ENCODE results near the gene CMC2.

The CMC2 gene

DNA sequence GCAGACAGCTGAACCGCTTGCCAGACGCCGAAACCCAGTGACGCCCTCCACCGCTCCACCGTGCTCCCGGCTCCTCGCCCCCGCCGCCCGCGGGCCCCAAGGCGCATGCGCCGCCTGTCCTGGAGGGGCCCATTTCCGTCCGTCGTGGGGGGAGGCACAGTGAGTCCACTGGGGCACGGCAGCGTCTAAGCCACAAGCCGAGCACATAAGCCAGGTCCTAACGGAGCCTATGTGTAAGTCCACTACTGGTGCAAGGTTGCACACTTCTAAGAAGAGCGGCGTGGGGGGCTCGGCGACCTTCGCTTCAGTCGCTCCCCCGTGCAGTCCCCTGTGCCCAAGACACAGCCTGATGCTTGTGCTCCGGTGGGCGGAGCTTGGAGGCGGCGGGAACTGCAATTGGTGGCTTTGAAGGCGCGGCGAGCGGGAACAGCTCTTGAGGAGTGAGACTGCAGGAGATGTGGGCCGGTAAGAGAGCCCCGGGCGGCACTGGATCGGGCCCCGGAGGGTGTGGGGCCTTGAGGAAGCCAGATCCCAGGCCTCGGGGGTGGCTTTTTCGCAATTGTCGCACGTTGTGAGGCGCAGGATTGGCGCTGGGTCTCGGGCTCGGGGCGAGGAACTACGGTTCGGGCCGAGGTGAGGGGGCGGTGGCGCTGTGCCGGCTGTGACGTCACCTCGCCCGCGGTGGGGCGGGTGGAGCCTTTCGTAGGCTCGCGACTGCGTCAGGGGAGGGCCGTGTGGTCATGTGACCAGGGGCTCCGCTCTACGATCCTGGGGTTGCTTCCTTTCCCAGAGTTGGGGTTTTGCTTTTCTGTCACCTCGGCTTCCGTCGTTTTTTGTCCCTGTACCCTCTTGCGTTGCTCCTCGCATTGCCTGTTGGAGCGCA lies at the start of gene CMC2, which contains the start of gene CENPN:
Gene CMC2 (minus strand): TSS at position 73 of the 883 bp plus-strand sequence. CDS start 9,491 bp downstream, outside the sequence.
Gene CENPN (plus strand): TSS at position 402 of the 883 bp plus-strand sequence. CDS start 4,726 bp downstream, outside the sequence.
- TF ChIP-seq POLR2A (IDR thresholded peaks at IDR 0.05; ENCODE audit: low read length) (peak; percentile 92), GATA1 (IDR thresholded peaks at IDR 0.05; ENCODE audit: low read depth, low read length) (no peak)
- peak; percentile 99 for DNase-seq

DNA sequence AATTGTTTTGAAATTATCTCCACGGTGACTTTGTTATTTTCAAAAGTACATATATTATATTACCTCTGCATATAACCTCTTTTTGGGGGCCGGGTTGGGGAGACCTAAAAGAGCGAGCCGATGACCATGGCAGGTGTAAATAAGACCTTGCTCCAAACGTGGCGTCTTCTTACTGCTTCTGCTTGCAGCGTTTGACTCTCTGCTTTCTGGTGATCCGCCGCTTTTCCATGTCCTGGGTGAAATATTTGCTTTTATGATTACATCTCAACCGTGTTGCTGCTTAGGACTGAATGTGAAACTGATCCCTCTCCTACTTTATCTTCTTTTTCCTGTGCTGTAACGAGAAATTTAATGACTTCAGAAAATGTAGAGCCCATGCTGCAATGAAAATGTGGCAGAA lies 47.1 kb upstream of the CMC2 start:
- no peak for TF ChIP-seq GATA1 (IDR thresholded peaks at IDR 0.05; ENCODE audit: low read depth, low read length)
- no peak for DNase-seq

DNA sequence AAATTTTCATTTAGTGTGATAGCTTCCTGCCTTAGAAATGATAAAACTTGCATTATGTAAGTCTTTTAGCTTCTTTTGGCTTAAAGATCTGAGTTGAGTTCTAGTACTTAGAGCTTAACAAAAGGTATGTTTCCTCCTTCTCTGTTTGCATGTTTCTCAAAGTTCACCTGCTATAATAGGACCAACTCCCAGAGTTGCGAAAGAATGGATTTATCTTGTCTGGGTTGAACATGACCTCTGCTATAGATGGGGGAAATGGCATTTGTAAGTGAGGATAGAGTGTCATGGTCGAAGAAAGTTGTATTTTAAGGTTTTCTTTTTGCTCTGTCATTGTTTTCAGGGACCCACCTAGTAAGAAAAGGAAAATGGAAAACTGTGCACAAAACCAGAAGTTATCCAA lies 36.1 kb upstream of the CMC2 start:
- no peak for TF ChIP-seq POLR2A (IDR thresholded peaks at IDR 0.05; ENCODE audit: low read length)
- TF ChIP-seq GATA1 (IDR thresholded peaks at IDR 0.05; ENCODE audit: low read depth, low read length), result no peak
- no peak for DNase-seq

DNA sequence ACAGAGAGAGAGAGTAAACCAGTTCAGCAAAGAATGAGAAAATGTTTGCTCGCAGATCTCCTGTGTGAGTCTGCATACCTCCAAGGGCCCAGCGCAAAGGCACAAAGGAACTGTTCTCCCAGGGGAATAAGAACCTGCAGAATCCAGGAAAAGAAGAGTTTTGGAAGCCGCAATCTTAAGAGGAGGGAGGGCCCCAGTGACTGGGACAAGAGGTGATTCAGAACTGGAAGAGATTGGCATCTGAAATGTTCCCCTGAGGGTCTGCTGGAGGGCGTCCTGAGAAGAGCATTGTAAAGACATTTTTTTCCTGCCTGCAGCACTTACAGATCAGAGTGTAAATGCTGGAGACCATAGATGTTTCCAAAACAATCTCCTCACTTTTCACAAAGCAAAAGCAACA lies 35.0 kb upstream of the CMC2 start:
- DNase-seq, result no peak
- no peak for TF ChIP-seq GATA1 (IDR thresholded peaks at IDR 0.05; ENCODE audit: low read depth, low read length)
- TF ChIP-seq POLR2A (IDR thresholded peaks at IDR 0.05; ENCODE audit: low read length), result no peak

DNA sequence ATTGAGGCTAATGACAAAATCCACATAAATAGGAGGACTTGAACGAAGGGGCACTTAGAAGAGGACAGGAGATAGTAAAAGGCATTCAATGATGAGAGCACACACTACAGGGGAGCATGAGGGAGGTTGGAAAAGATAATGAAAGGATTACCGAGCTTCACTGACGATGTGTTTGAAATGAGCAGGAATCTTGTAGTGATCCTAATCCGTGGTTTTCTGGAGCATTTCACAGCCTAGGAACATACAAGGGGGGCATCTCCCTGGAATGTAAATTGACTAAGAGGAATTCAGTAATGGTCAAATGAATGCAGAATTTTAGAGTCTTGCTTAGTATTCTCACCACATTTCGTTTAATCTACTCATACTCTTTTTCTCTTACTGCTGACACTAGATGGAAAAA lies 34.2 kb upstream of the CMC2 start:
- TF ChIP-seq GATA1 (IDR thresholded peaks at IDR 0.05; ENCODE audit: low read depth, low read length) (no peak), POLR2A (IDR thresholded peaks at IDR 0.05; ENCODE audit: low read length) (no peak)
- no peak for DNase-seq

DNA sequence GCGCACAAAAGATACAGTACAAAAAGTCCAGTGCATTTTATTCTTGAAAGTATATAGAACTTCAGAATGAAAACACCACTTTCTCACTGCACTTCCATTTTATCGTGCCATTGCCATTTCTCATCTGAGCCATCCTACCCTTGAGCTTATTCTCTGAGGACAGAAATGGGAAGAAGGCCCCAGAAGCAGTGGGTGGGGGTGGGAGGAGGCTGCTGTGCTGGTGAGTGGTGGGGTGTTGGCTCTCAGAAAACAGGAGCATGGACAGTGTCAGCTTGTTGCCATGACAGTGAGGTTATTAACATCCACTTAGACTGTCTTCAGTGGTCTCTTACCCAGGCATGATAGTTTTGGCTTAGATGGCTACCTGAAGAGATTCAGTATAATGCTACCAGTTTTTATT lies 33.4 kb upstream of the CMC2 start:
- DNase-seq, result no peak
- TF ChIP-seq POLR2A (IDR thresholded peaks at IDR 0.05; ENCODE audit: low read length) (no peak), GATA1 (IDR thresholded peaks at IDR 0.05; ENCODE audit: low read depth, low read length) (no peak)

DNA sequence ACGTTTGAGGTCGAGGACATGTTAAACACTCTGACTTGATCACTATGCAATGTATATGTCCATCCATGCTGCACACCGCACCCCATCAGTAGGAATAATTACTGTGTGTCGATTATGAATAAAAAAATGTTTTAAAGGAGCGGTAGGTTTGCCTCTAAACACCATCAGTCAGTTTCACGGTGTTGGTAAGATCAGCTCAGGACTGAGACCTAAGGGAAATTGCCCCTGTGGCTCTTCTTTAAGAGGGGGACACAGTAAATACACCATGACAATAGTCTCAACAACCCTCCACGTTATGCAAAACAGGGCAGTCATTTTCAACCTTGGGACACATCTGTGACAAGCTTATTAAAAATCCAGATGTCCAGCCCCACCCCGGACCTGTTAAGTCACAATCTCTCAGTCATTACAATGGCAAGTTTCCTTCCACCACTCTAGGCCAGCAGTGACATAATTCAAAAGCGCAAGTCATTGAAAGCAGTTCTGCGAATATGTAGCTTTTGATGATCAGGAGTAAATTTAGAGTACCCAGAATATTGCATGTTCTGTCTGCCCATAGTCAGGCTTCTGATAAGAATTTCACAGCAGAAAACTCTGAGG lies 30.2 kb upstream of the CMC2 start:
- peak; percentile 71 to 77 for DNase-seq
- TF ChIP-seq POLR2A (IDR thresholded peaks at IDR 0.05; ENCODE audit: low read length) (peak; percentile 20), GATA1 (IDR thresholded peaks at IDR 0.05; ENCODE audit: low read depth, low read length) (no peak)

DNA sequence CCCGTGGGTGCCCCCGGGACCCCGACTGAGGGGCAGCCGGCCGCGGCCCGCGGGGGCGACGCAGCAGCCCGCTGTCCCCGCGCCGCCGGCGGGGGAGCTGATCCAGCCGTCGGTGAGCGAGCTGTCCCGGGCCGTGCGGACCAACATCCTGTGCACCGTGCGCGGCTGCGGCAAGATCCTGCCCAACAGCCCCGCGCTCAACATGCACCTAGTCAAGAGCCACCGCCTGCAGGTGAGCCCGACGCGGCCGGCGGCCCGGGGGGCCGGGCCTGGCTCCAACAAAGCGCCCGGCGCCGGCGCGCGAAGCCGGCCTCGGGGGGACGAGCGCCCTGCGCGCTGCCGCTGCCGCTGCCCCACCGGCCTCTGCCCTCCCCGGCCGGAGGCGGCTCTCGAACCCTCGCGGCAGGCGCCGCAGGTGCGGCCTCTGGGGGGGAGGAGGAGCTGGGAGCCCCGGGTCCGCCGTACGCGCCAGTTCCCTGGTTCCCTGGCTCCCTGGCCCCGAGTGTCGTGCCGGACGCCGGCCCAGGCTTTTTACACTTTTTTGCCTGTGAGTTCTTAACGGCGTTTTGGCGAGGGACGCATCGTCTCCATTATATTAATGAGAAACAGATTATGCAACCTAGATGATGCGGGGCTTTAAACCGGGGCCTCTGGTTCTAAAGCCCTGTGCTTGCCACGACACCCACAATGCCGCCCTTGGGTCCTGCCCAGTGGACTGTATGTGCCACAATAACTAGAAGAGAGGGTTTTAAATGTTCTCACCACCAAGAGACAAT lies 29.5 kb upstream of the CMC2 start:
- TF ChIP-seq GATA1 (IDR thresholded peaks at IDR 0.05; ENCODE audit: low read depth, low read length) (no peak), POLR2A (IDR thresholded peaks at IDR 0.05; ENCODE audit: low read length) (no peak)
- DNase-seq, result peak; percentile 62 to 77

DNA sequence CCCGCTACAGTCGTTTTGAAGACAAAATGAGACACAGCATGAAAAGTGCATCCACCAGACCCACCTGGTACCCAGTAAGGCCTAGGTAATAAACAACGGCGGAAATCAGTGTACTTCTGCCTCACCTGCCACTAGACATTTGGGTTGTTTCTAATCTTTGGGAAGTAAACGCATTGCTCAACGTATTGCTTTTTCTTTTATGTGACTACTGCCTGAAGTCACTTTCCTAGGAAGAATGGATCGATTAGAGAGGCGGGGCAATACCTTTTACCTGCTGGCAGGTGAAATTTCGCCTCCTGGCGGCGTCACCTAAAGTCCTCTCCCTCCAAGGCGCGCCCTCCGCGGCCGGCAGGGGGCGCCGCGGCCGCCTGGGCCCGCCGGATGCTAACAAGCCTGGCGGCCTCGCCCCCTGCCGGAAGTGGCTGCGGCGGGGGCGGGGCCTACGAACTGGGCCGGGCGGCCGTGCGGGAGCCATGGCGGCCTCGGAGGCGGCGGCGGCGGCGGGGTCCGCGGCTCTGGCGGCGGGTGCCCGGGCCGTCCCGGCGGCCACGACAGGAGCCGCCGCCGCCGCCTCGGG lies 28.8 kb upstream of the CMC2 start, which contains the start of gene ATMIN:
Gene ATMIN (plus strand): TSS at position 445 of the 577 bp plus-strand sequence. CDS start 29 bp downstream, at position 474.
- TF ChIP-seq POLR2A (IDR thresholded peaks at IDR 0.05; ENCODE audit: low read length) (no peak), GATA1 (IDR thresholded peaks at IDR 0.05; ENCODE audit: low read depth, low read length) (no peak)
- peak; percentile 90 to 96 for DNase-seq

DNA sequence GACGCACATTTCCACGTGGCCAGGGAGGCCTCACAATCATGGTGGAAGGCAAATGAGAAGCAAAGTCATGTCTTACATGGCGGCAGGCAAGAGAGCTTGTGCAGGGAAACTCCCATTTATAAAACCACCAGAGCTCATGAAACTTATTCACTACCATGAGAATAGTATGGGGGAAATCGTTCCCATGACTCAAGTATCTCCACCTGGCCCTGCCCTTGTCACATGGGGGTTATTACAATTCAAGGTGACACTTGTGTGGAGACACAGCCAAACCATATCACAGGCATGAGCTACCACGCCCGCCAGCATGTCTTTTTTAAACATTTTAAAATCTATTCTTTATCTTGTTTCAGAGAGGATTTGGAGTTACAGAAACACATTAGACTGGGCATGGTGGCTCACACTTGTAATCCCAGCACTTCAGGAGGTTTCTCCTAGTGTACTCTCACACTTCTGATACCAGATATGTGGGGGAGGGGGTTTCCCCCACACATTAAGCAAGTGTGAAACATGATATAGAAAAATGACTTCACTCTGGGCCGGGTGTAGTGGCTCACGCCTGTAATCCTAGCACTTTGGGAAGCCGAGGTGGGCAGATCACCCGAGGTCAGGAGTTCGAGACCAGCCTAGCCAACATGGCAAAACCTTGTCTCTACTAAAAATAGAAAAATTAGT lies 23.4 kb upstream of the CMC2 start:
- no peak for DNase-seq
- TF ChIP-seq POLR2A (IDR thresholded peaks at IDR 0.05; ENCODE audit: low read length) (no peak), GATA1 (IDR thresholded peaks at IDR 0.05; ENCODE audit: low read depth, low read length) (no peak)

DNA sequence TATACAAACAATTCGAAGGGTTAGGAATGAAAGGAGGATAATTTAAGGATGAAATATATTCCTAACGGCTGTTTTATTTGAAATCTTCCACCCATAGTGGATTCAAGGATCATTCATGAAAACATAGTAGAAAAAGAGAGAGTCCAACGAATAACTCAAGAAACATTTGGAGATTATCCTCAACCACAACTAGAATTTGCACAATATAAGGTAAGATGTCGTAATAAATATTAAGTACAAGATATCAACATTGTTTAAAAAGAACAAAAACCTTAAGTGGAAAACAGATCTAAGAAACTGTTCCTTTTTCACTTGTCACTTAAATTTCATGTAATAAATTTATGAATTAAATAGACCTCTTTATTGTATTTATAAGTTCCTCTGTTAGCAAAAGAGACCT lies 19.7 kb upstream of the CMC2 start:
- DNase-seq, result no peak
- TF ChIP-seq GATA1 (IDR thresholded peaks at IDR 0.05; ENCODE audit: low read depth, low read length) (no peak), POLR2A (IDR thresholded peaks at IDR 0.05; ENCODE audit: low read length) (no peak)

DNA sequence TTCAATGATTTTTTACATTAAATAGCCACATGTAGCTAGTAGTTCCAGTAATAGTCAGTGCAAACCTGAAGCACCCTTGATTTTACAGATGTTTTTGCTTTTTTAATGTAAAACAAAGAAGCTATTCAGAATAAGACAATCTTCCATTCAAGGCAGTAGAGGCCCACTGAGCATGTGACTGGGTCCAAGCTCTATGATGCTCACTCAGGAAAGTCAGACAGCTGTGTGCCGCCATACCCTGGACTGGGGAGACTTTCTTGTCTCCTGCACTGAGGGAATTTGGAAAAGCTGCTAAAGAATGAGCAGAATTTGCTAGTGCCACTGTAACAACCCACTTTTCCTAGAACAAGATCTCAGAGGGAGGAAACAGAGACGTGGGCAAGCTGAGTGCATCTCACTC lies 11.8 kb upstream of the CMC2 start:
- DNase-seq, result no peak
- no peak for TF ChIP-seq GATA1 (IDR thresholded peaks at IDR 0.05; ENCODE audit: low read depth, low read length)
- TF ChIP-seq POLR2A (IDR thresholded peaks at IDR 0.05; ENCODE audit: low read length), result no peak

DNA sequence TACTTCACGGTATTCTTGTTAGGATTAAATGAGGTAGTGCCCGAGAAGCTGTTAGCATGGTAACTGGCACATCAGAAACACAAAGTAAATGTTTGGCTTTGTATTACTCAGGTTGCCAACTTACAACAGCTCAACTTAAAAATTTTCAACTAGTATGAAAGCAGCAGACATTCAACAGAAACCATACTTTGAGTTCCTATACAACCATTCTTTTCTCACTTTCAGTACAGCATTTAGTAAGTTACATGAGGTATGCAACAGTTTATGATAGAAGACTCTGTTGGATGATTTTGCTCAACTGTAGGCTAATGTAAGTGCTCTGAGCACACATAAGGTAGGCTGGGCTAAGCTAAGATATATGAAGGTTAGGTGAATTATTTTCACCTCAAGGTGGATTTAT lies 8.0 kb upstream of the CMC2 start:
- TF ChIP-seq GATA1 (IDR thresholded peaks at IDR 0.05; ENCODE audit: low read depth, low read length), result no peak
- TF ChIP-seq POLR2A (IDR thresholded peaks at IDR 0.05; ENCODE audit: low read length), result no peak
- no peak for DNase-seq
